HepG2 (cell line): ENCODE data around the gene FBXO7. TPM values are rescaled to one million over a fixed set of nuclear protein-coding genes. Genes with fewer than 3 reads are reported as not detected.

Experiments used
- ATM ChIP-seq: fragments of 450-650 bp; IDR thresholded peaks from 2 replicates; pipeline ENCODE4 v1.7.1; 2017; ENCODE audit warnings: mild to moderate bottlenecking, borderline replicate concordance
- BCL6 ChIP-seq: IDR thresholded peaks from 2 replicates; pipeline ENCODE4 v1.6.1; 2016; ENCODE audit warnings: missing genetic modification reagents, missing compliant biosample characterization
- CBX1 ChIP-seq: IDR thresholded peaks from one replicate; pipeline ENCODE4 v1.6.1; 2016; ENCODE audit warnings: antibody characterized with exemption, low read depth
- CREM ChIP-seq, 2 experiments: sonication (generic) in 1 of 2; formaldehyde crosslinking in 1 of 2; IDR thresholded peaks; 2 replicates each; pipeline versions ENCODE4 v1.4.0 to v1.6.1; 2016 to 2020; ENCODE audit warnings: antibody characterized with exemption in 1 of 2, mild to moderate bottlenecking in 1 of 2, missing genetic modification reagents in 1 of 2
- ELF4 ChIP-seq: sonication (generic); formaldehyde crosslinking; IDR thresholded peaks from 2 replicates; pipeline ENCODE4 v1.5.0; 2020; ENCODE audit warnings: missing genetic modification reagents, mild to moderate bottlenecking, moderate library complexity, borderline replicate concordance
- EP300 ChIP-seq, 3 experiments: sonication (generic) in 1 of 3; formaldehyde crosslinking in 1 of 3; IDR thresholded peaks; 2 replicates each; pipeline versions ENCODE4 v1.5.1 to v1.6.1; 2011 to 2020; ENCODE audit warnings: low read depth in 2 of 3, low read length in 2 of 3, borderline replicate concordance in 1 of 3, improper control_type of control experiment in 1 of 3, mild to moderate bottlenecking in 1 of 3, missing genetic modification reagents in 1 of 3, moderate library complexity in 1 of 3
- ETV5 ChIP-seq: IDR thresholded peaks from 2 replicates; pipeline ENCODE4 v1.6.1; 2018; ENCODE audit warnings: missing biosample characterization, missing genetic modification reagents, inconsistent platforms, borderline replicate concordance
- EZH2 ChIP-seq: conservative IDR thresholded peaks from 2 replicates; pipeline ENCODE4 v1.6.1; 2012; ENCODE audit warnings: mild to moderate bottlenecking, low read depth, low read length, moderate library complexity
- FOXK1 ChIP-seq: sonication (generic); formaldehyde crosslinking; IDR thresholded peaks from 2 replicates; pipeline ENCODE4 v1.4.0; 2020; ENCODE audit warnings: low read depth, missing genetic modification reagents, borderline replicate concordance
- GABPB1 ChIP-seq: IDR thresholded peaks from 2 replicates; pipeline ENCODE4 v1.6.1; 2016; ENCODE audit warnings: mild to moderate bottlenecking, missing genetic modification reagents, moderate library complexity, missing compliant biosample characterization
- HDAC1 ChIP-seq: sonication (generic); formaldehyde crosslinking; IDR thresholded peaks from 2 replicates; pipeline ENCODE4 v1.5.1; 2020; ENCODE audit warnings: mild to moderate bottlenecking, missing genetic modification reagents
- HOXA5 ChIP-seq: sonication (generic); formaldehyde crosslinking; IDR thresholded peaks from 2 replicates; pipeline ENCODE4 v1.4.0; 2020; ENCODE audit warnings: missing genetic modification reagents
- MBD4 ChIP-seq: IDR thresholded peaks from 2 replicates; pipeline ENCODE4 v1.6.1; 2012; ENCODE audit warnings: low read length, inconsistent platforms, borderline replicate concordance
- NFYB ChIP-seq: sonication (generic); formaldehyde crosslinking; IDR thresholded peaks from 2 replicates; pipeline ENCODE4 v1.4.0; 2020; ENCODE audit warnings: missing genetic modification reagents
- NR2F6 ChIP-seq, 2 experiments: IDR thresholded peaks; 2 replicates each; pipeline ENCODE4 v1.6.1; 2016; ENCODE audit warnings: antibody characterized with exemption in 1 of 2, mild to moderate bottlenecking in 1 of 2
- SRF ChIP-seq: IDR thresholded peaks from 2 replicates; pipeline ENCODE4 v1.6.1; 2011; ENCODE audit warnings: mild to moderate bottlenecking, low read depth, low read length, moderate library complexity
- TFE3 ChIP-seq: IDR thresholded peaks from 2 replicates; pipeline ENCODE4 v1.6.1; 2016
- ZFP62 ChIP-seq: sonication (generic); formaldehyde crosslinking; IDR thresholded peaks from 2 replicates; pipeline ENCODE4 v1.4.0; 2020; ENCODE audit warnings: missing genetic modification reagents
- ZNF24 ChIP-seq: fragments of 450-650 bp; IDR thresholded peaks from 2 replicates; pipeline ENCODE4 v1.6.1; 2017; ENCODE audit warnings: antibody characterized with exemption, mild to moderate bottlenecking
- polyA plus RNA-seq, 8 experiments: library from polyadenylated mRNA; depleted of rRNA in 3 of 8; stranded (reverse) in 7 of 8; unstranded in 1 of 8; fragments of >200 nt; fragmentation: Illumina TruSeq in 4 of 8; extraction: Trizol in 4 of 8; gene quantifications; 2 replicates each; pipeline versions ENCODE4 v1.2.1 to v1.2.3, GENCODE V29; 2011 to 2016; ENCODE audit warnings: low read depth in 4 of 8, missing spikeins in 1 of 8, mixed read lengths in 1 of 8; ENCODE audit not compliant: insufficient read depth in 1 of 8
- total RNA-seq, 5 experiments: library from RNA; depleted of rRNA; stranded (reverse); fragments of >200 nt; fragmentation: Illumina TruSeq; extraction: Trizol; gene quantifications; 2 replicates each; pipeline ENCODE4 v1.2.3, GENCODE V29; 2016; ENCODE audit warnings: low read depth in 1 of 5
- TF ChIP-seq, protein P1 (sequence below): sonication (generic); formaldehyde crosslinking; IDR thresholded peaks from 2 replicates; pipeline ENCODE4 v1.4.0; 2020; ENCODE audit warnings: missing genetic modification reagents
- TF ChIP-seq, protein P2 (sequence below): sonication (generic); formaldehyde crosslinking; conservative IDR thresholded peaks from 2 replicates; pipeline ENCODE4 v1.4.0; 2020; ENCODE audit warnings: mild to moderate bottlenecking, missing genetic modification reagents, moderate library complexity
- TF ChIP-seq, protein P3 (sequence below): sonication (generic); formaldehyde crosslinking; IDR thresholded peaks from 2 replicates; pipeline ENCODE4 v1.5.0; 2020; ENCODE audit warnings: missing genetic modification reagents

Gene FBXO7
- total and polyA plus RNA-seq, 2 of the 13 experiments (the other 11 are each of a cell fraction or from before 2014, with no cell fraction given), result 105 to 172 TPM

DNA sequence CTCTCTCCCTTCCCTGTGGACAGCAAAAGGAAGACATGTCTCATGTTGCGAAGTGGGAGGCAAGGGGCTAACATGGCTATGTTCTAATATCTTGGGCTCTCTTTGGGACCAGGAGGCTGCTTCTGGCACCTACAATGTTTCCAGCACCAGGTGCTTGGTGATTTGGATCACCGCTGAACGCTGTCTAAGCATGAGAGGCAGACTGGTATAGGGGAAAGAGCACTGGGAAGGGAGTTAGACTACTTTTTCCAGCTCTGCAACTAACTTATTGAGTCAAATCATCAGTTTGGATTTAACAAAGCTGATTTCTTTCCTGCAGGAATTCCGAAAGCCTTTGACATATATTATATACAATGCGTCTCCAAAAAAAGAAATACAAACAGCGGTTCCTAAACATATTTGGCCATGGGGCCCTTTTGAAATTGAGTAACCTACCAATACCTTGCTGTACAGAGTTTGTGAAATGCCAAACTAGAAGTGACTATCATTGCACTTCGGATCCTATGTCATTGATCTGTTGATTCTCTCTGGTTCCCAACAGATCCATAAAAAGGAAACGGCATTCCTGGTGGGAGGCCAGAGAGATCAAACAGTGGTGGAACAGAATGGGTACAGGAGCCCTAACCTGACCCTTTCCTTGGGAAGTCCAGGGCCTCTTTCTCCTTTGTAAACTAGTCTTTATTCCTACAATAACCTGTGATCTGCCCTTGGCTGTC, 37.8 kb downstream of the FBXO7 start (continued):
- TF ChIP-seq, protein P1, sequence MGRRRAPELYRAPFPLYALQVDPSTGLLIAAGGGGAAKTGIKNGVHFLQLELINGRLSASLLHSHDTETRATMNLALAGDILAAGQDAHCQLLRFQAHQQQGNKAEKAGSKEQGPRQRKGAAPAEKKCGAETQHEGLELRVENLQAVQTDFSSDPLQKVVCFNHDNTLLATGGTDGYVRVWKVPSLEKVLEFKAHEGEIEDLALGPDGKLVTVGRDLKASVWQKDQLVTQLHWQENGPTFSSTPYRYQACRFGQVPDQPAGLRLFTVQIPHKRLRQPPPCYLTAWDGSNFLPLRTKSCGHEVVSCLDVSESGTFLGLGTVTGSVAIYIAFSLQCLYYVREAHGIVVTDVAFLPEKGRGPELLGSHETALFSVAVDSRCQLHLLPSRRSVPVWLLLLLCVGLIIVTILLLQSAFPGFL (CRISPR knock-in tag), result no peak
- TF ChIP-seq NR2F6 (IDR thresholded peaks at IDR 0.05) (peak; percentile 81), NR2F6 (CRISPR knock-in tag; IDR thresholded peaks at IDR 0.05) (peak; percentile 56; the same call in 1 of the 2 replicates), ZNF24 (peak; percentile 55; the same call in 1 of the 2 replicates), EP300 (IDR thresholded peaks at IDR 0.05; ENCODE audit: low read depth in 2 of 2, low read length in 2 of 2) (peak; percentile 21 to 94; a peak in 3 of 4 replicates), EP300 (CRISPR knock-in tag; IDR thresholded peaks at IDR 0.05; ENCODE audit: borderline replicate concordance) (no peak), CREM (IDR thresholded peaks at IDR 0.05) (peak; percentile 84), CREM (CRISPR knock-in tag; IDR thresholded peaks at IDR 0.05) (no peak), TFE3 (0 out of 2 replicates have a peak, but pooled peaks have one; percentile 12), CBX1 (no peak), BCL6 (CRISPR knock-in tag) (peak; percentile 93), FOXK1 (CRISPR knock-in tag) (peak; percentile 69; the same call in 1 of the 2 replicates), ATM (no peak), EZH2 (no peak), ELF4 (no peak), GABPB1 (peak; percentile 22; the same call in 1 of the 2 replicates), ZFP62 (no peak), HOXA5 (peak; percentile 26; the same call in 1 of the 2 replicates), MBD4 (no peak), NFYB (CRISPR knock-in tag) (no peak), SRF (peak; percentile 66; the same call in 1 of the 2 replicates), ETV5 (CRISPR knock-in tag) (peak; percentile 75; the same call in 1 of the 2 replicates), HDAC1 (peak; percentile 80)
- TF ChIP-seq, protein P2, sequence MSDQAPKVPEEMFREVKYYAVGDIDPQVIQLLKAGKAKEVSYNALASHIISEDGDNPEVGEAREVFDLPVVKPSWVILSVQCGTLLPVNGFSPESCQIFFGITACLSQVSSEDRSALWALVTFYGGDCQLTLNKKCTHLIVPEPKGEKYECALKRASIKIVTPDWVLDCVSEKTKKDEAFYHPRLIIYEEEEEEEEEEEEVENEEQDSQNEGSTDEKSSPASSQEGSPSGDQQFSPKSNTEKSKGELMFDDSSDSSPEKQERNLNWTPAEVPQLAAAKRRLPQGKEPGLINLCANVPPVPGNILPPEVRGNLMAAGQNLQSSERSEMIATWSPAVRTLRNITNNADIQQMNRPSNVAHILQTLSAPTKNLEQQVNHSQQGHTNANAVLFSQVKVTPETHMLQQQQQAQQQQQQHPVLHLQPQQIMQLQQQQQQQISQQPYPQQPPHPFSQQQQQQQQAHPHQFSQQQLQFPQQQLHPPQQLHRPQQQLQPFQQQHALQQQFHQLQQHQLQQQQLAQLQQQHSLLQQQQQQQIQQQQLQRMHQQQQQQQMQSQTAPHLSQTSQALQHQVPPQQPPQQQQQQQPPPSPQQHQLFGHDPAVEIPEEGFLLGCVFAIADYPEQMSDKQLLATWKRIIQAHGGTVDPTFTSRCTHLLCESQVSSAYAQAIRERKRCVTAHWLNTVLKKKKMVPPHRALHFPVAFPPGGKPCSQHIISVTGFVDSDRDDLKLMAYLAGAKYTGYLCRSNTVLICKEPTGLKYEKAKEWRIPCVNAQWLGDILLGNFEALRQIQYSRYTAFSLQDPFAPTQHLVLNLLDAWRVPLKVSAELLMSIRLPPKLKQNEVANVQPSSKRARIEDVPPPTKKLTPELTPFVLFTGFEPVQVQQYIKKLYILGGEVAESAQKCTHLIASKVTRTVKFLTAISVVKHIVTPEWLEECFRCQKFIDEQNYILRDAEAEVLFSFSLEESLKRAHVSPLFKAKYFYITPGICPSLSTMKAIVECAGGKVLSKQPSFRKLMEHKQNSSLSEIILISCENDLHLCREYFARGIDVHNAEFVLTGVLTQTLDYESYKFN (CRISPR knock-in tag), result peak; percentile 99
- TF ChIP-seq, protein P3, sequence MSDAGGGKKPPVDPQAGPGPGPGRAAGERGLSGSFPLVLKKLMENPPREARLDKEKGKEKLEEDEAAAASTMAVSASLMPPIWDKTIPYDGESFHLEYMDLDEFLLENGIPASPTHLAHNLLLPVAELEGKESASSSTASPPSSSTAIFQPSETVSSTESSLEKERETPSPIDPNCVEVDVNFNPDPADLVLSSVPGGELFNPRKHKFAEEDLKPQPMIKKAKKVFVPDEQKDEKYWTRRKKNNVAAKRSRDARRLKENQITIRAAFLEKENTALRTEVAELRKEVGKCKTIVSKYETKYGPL (CRISPR knock-in tag), result no peak
